Suprapubic skin (tissue), 4 donors: ENCODE measurements around the gene SYNE2. TPM values are rescaled to one million over a fixed set of nuclear protein-coding genes. Genes with fewer than 3 reads are reported as not detected.

Experiments used
- DNase-seq, 2 donors: peaks; one replicate each; pipeline ENCODE4 v3.0.0-alpha.2; 2019; ENCODE audit warnings: low spot score in 2 of 2
- H3K27ac ChIP-seq: fragments of 200-600 bp; sonication (generic); one replicate; pipeline ENCODE4 v1.5.1; 2019
- H3K27me3 ChIP-seq: fragments of 200-600 bp; sonication (generic); one replicate; pipeline ENCODE4 v1.5.1; 2019
- H3K36me3 ChIP-seq: fragments of 200-600 bp; sonication (generic); one replicate; pipeline ENCODE4 v1.5.1; 2019
- H3K4me1 ChIP-seq: fragments of 200-600 bp; sonication (generic); one replicate; pipeline ENCODE4 v1.5.1; 2019
- H3K4me3 ChIP-seq: fragments of 200-600 bp; sonication (generic); one replicate; pipeline ENCODE4 v1.5.1; 2019; ENCODE audit warnings: mild to moderate bottlenecking
- H3K9me3 ChIP-seq: fragments of 200-600 bp; sonication (generic); one replicate; pipeline ENCODE4 v1.5.1; 2019
- EP300 ChIP-seq: sonication (generic); formaldehyde crosslinking; IDR thresholded peaks from one replicate; pipeline ENCODE4 v1.6.1; 2017; ENCODE audit warnings: antibody characterized with exemption
- POLR2A ChIP-seq, 2 donors: fragments of 450-650 bp; IDR thresholded peaks; one replicate each; pipeline ENCODE4 v1.6.1; 2017; ENCODE audit warnings: antibody characterized with exemption in 2 of 2, mild to moderate bottlenecking in 2 of 2, moderate library complexity in 2 of 2
- POLR2AphosphoS5 ChIP-seq, 3 donors: sonication (generic); formaldehyde crosslinking; IDR thresholded peaks; one replicate each; pipeline ENCODE4 v1.6.1; 2017; ENCODE audit warnings: antibody characterized with exemption in 3 of 3
- WGBS: methylation state at CpG from one replicate; pipeline ENCODE4 v1.1.5; 2018; 5-methylcytosine and 5-hydroxymethylcytosine counted together
- total RNA-seq, 4 donors: library from RNA; depleted of rRNA; stranded (reverse); fragments of >200 nt; gene quantifications; one replicate each; pipeline ENCODE4 v1.1.0, GENCODE V29; 2016
- TF ChIP-seq, protein P1 (sequence below), 2 donors: fragments of 200-600 bp in 1 of 2; fragments of 450-650 bp in 1 of 2; sonication (generic) in 1 of 2; IDR thresholded peaks; one replicate each; pipeline ENCODE4 v1.5.1; 2016 to 2019; ENCODE audit warnings: antibody characterized with exemption in 2 of 2, mild to moderate bottlenecking in 1 of 2, moderate library complexity in 1 of 2

SYNE2 gene
- total RNA-seq, 4 donors from 2014 or later = 234 to 658 (median 244) TPM

DNA sequence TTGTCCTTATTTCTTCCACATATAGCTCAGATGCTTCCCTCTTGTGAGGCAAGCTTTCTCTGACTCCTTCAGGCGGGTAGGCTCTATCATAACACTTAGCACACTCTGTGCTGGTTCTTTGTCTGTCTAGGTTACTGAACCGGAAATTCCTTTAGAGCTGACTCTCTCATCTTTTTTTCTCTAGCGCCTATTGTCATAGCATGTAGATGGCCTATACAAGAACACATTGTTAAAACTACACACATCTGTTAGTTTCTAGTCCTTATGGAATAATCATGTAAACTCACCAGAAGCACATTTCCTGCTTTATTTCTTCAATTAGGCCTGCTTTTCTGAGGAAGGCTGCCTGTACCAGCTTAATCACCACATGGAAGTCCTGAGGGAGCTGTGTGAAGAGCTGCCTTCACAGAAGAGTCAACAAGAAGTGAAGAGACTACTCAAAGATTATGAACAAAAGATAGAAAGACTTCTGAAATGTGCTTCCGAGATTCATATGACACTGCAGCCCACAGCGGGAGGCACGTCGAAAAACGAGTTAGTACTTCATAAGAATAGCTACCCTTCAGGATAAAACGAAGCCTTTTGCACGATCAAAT, 143.9 kb downstream of the SYNE2 start:
- WGBS = 90% methylated on average over 10 of the region's 10 CpGs
- no peaks in the 10 kb centered on the region for H3K27me3 ChIP-seq
- no peak for DNase-seq
- peaks cover 16% of the 10 kb centered on the region for H3K4me1 ChIP-seq
- TF ChIP-seq POLR2A (IDR thresholded peaks at IDR 0.05) = no peak
- TF ChIP-seq, protein P1, sequence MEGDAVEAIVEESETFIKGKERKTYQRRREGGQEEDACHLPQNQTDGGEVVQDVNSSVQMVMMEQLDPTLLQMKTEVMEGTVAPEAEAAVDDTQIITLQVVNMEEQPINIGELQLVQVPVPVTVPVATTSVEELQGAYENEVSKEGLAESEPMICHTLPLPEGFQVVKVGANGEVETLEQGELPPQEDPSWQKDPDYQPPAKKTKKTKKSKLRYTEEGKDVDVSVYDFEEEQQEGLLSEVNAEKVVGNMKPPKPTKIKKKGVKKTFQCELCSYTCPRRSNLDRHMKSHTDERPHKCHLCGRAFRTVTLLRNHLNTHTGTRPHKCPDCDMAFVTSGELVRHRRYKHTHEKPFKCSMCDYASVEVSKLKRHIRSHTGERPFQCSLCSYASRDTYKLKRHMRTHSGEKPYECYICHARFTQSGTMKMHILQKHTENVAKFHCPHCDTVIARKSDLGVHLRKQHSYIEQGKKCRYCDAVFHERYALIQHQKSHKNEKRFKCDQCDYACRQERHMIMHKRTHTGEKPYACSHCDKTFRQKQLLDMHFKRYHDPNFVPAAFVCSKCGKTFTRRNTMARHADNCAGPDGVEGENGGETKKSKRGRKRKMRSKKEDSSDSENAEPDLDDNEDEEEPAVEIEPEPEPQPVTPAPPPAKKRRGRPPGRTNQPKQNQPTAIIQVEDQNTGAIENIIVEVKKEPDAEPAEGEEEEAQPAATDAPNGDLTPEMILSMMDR (IDR thresholded peaks at IDR 0.05) = no peak
- no peak for TF ChIP-seq EP300
- TF ChIP-seq POLR2AphosphoS5 (IDR thresholded peaks at IDR 0.05) = no peak
- H3K27ac ChIP-seq = no peak overlapping the region
- no peaks in the 10 kb centered on the region for H3K9me3 ChIP-seq
- H3K36me3 ChIP-seq = peaks cover 55% of the 10 kb centered on the region
- H3K4me3 ChIP-seq = no peak overlapping the region

DNA sequence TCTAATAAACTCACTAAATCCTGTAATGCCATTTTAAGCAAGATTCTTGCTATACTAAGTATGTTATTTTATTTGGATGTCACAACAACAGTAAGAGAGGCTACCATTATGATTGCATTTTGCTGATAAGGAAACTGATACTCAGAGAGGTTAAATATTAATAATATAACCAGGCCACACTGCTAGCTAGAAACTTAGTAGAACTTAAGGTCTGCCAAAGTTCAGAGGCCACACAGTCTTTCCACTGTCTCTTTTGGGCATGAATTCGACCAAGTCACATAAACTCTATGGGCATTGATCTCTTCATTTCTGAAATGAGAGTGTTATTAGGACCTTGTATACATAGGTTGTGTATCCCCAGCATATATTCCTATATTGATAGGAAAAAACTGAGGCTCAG, 147.9 kb downstream of the SYNE2 start:
- TF ChIP-seq EP300 (no peak), POLR2AphosphoS5 (IDR thresholded peaks at IDR 0.05) (no peak), POLR2A (IDR thresholded peaks at IDR 0.05) (no peak)
- TF ChIP-seq, protein P1 (IDR thresholded peaks at IDR 0.05) = no peak
- Histone ChIP-seq H3K4me1 (no peaks in the 10 kb centered on the region), H3K9me3 (no peaks in the 10 kb centered on the region), H3K36me3 (peaks cover 79% of the 10 kb centered on the region), H3K4me3 (no peak overlapping the region), H3K27me3 (no peaks in the 10 kb centered on the region), H3K27ac (no peak overlapping the region)
- WGBS = 85% methylated on average over 1 of the region's 1 CpG
- DNase-seq = no peak

DNA sequence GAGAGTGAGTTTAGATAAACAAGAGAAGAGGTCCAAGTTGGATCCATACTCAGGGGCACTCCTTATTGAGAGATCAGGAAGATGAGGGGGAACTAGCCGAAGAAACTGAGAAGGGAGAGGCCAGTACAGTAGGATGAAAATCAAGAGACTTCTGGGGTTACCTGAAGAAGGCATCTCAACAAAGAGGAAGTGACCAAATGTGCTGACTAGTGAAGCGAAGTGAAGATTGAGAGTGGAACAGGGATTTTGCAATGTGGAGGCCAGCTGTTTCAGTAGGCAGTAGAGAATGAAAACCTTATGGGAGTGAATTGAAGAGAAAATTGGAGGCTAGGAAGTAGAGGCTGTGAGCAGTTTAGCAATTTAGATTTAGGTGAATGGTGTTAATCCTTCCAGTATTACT, 153.0 kb downstream of the SYNE2 start:
- H3K9me3 ChIP-seq = no peaks in the 10 kb centered on the region
- TF ChIP-seq EP300 (no peak), POLR2AphosphoS5 (IDR thresholded peaks at IDR 0.05) (no peak), POLR2A (IDR thresholded peaks at IDR 0.05) (no peak)
- TF ChIP-seq, protein P1 (IDR thresholded peaks at IDR 0.05) = no peak
- no peaks in the 10 kb centered on the region for H3K4me1 ChIP-seq
- no peak overlapping the region for H3K27ac ChIP-seq
- H3K36me3 ChIP-seq = peaks cover 46% of the 10 kb centered on the region
- H3K4me3 ChIP-seq = no peak overlapping the region
- DNase-seq = no peak
- 86% methylated on average over 2 of the region's 2 CpGs for WGBS
- no peaks in the 10 kb centered on the region for H3K27me3 ChIP-seq

DNA sequence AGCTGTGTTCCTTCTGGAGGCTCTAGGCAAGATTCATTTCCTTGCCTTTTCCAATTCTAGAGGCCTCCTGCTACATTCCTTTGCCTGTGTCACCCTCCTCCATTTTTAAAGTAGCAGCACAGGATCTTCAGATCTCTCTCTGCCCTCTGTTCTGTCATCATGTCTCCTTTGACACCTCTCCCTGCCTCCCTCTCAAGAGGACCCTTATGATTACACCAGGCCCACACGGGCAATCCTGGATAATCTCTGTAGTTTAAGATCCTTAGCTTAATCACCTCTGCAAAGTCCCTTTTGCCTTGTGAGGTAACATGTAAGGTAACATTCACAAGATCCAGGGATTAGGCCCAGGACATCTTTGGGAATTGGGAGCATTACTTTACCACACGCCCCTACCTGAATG, 155.2 kb downstream of the SYNE2 start:
- no peaks in the 10 kb centered on the region for H3K9me3 ChIP-seq

DNA sequence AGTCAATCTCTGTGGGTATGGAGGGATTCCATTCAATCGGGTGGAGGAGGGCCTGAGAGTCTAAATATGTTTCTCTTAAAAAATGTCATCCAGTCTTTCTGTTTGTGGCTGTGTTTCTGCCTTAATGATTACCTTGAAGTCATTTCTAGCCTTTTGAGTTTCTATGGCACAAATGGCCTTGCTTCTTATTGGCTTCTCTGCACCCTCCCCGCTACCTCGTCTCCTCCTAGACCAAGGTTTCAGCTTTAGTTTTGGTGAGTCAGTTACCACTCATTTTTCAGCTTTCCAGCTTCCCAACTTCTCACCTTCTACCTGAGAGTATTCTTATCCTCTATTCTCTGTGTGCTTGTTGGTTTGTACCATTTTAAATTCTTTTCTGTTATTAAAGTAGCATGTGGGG, 159.2 kb downstream of the SYNE2 start:
- Histone ChIP-seq H3K36me3 (peaks cover 30% of the 10 kb centered on the region), H3K27me3 (no peaks in the 10 kb centered on the region), H3K4me3 (no peak overlapping the region), H3K27ac (no peak overlapping the region), H3K9me3 (no peaks in the 10 kb centered on the region), H3K4me1 (no peaks in the 10 kb centered on the region)
- TF ChIP-seq POLR2A (IDR thresholded peaks at IDR 0.05) = no peak
- TF ChIP-seq, protein P1 (IDR thresholded peaks at IDR 0.05) = no peak
- no peak for TF ChIP-seq POLR2AphosphoS5 (IDR thresholded peaks at IDR 0.05)
- 86% methylated on average over 3 of the region's 3 CpGs for WGBS
- DNase-seq = no peak

More for the DNA sequence above, 155.2 kb downstream of the SYNE2 start:
- 94% methylated on average over 2 of the region's 2 CpGs for WGBS
- no peaks in the 10 kb centered on the region for H3K27me3 ChIP-seq
- DNase-seq = no peak
- no peak overlapping the region for H3K27ac ChIP-seq
- H3K4me1 ChIP-seq = no peaks in the 10 kb centered on the region
- H3K36me3 ChIP-seq = peaks cover 36% of the 10 kb centered on the region
- no peak overlapping the region for H3K4me3 ChIP-seq
- TF ChIP-seq POLR2A (IDR thresholded peaks at IDR 0.05) (no peak), EP300 (no peak), POLR2AphosphoS5 (IDR thresholded peaks at IDR 0.05) (no peak)
- TF ChIP-seq, protein P1 (IDR thresholded peaks at IDR 0.05) = no peak
